IMR-90 (cell line): Measurements from ENCODE around the gene TMEM213.

Experiments used
- CTCF ChIP-seq: conservative IDR thresholded peaks from 2 replicates; pipeline ENCODE4 v1.5.1; 2012; ENCODE audit warnings: mild to moderate bottlenecking, low read depth, low read length, improper control_type of control experiment
- ELK1 ChIP-seq: fragments of 150-350 bp; IDR thresholded peaks from 2 replicates; pipeline ENCODE4 v1.6.1; 2016; ENCODE audit warnings: low read depth, mild to moderate bottlenecking, low read length, moderate library complexity, borderline replicate concordance
- MAFK ChIP-seq: IDR thresholded peaks from 2 replicates; pipeline ENCODE4 v1.6.1; 2012; ENCODE audit warnings: low read depth, low read length, improper control_type of control experiment
- POLR2A ChIP-seq: IDR thresholded peaks from 2 replicates; pipeline ENCODE4 v1.6.1; 2012; ENCODE audit warnings: mild to moderate bottlenecking, low read depth, low read length

- TF ChIP-seq MAFK, result no peak; the same call in 1 of the 2 replicates
- TF ChIP-seq POLR2A, result no peak
- no peak for TF ChIP-seq CTCF
- no peak for TF ChIP-seq ELK1
Observed at GRCh38 chr7:138875794-138876193, 78.0 kb downstream of the TMEM213 start.
